Activated CD8-positive, alpha-beta T cell treated with anti-CD3 and anti-CD28 coated beads for 36 hours (primary cell): ENCODE results near the gene NCF2. TPM values are rescaled to one million over a fixed set of nuclear protein-coding genes. Genes with fewer than 3 reads are reported as not detected.

Source experiments
- ATAC-seq: fragments of 200-7000 bp; cut with Tn5 transposase; one replicate; pipeline ENCODE4 v1.10.0; 2021; ENCODE audit warnings: mild to moderate bottlenecking, moderate library complexity
- CTCF ChIA-PET: fragments of 350-600 bp; sonication (Branson Sonifier 250); formaldehyde crosslinking; loops from one replicate; lab custom pipeline; 2021; ENCODE audit warnings: antibody characterized with exemption; lab: Charles Lee
- POLR2A ChIA-PET: fragments of 350-600 bp; sonication (Branson Sonifier 250); formaldehyde crosslinking; loops from one replicate; lab custom pipeline; 2021; ENCODE audit warnings: antibody characterized with exemption; lab: Charles Lee
- DNase-seq: peaks from one replicate; pipeline ENCODE4 v3.0.0-alpha.2; 2020
- H3K27ac Mint-ChIP-seq: one replicate; pipeline ENCODE4 v1.8.0; 2021; ENCODE audit warnings: mild to moderate bottlenecking, mixed read lengths
- H3K27me3 Mint-ChIP-seq: one replicate; pipeline ENCODE4 v1.8.0; 2021; ENCODE audit warnings: mixed read lengths
- H3K36me3 Mint-ChIP-seq: one replicate; pipeline ENCODE4 v1.8.0; 2021; ENCODE audit warnings: low read depth, mixed read lengths
- H3K4me1 Mint-ChIP-seq: one replicate; pipeline ENCODE4 v1.8.0; 2021; ENCODE audit warnings: low read depth, mixed read lengths
- H3K4me3 Mint-ChIP-seq: one replicate; pipeline ENCODE4 v1.8.0; 2021; ENCODE audit warnings: mild to moderate bottlenecking, moderate library complexity, mixed read lengths
- H3K9me3 Mint-ChIP-seq: one replicate; pipeline ENCODE4 v1.8.0; 2021; ENCODE audit warnings: mixed read lengths
- intact Hi-C: fragments of 100-400 bp; cut with micrococcal nuclease; formaldehyde crosslinking; loops from one replicate; pipeline ENCODE4 v1.10.0; 2022
- total RNA-seq, 2 experiments: library from RNA; stranded (reverse); gene quantifications; one replicate each; pipeline ENCODE4 v1.2.3, GENCODE V29; 2021
- TF ChIP-seq, protein P1 (sequence below): fragments of 200-600 bp; IDR thresholded peaks from one replicate; pipeline ENCODE4 v1.8.0; 2022; ENCODE audit warnings: antibody characterized with exemption, mild to moderate bottlenecking

NCF2 gene
- total RNA-seq, 2 experiments from 2014 or later: 4.2 to 4.7 TPM

DNA sequence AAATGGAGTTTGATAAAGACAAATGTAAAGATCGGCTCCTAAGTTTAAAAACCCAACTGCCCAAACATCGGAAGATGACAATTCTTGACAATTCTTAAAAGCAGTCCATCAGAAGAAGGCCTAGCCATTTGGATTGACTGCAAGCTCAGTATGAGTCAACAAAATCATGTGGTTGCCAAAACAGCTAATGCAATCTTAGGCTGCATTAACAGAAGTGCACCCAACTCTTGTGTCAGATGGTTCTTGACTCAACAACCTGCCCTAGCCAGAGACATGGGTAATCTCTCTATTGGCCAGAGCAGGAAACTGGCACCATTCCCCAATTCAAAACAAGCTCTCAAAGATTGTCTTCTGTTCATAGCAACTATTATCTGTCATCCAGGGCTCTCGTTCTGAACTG lies 9.9 kb upstream of the NCF2 start:
- Mint-ChIP-seq H3K27ac (no peak overlapping the region), H3K9me3 (no peaks in the 10 kb centered on the region), H3K4me3 (no peak overlapping the region), H3K4me1 (peaks cover 12% of the 10 kb centered on the region), H3K36me3 (no peaks in the 10 kb centered on the region), H3K27me3 (no peaks in the 10 kb centered on the region)
- TF ChIP-seq, protein P1, sequence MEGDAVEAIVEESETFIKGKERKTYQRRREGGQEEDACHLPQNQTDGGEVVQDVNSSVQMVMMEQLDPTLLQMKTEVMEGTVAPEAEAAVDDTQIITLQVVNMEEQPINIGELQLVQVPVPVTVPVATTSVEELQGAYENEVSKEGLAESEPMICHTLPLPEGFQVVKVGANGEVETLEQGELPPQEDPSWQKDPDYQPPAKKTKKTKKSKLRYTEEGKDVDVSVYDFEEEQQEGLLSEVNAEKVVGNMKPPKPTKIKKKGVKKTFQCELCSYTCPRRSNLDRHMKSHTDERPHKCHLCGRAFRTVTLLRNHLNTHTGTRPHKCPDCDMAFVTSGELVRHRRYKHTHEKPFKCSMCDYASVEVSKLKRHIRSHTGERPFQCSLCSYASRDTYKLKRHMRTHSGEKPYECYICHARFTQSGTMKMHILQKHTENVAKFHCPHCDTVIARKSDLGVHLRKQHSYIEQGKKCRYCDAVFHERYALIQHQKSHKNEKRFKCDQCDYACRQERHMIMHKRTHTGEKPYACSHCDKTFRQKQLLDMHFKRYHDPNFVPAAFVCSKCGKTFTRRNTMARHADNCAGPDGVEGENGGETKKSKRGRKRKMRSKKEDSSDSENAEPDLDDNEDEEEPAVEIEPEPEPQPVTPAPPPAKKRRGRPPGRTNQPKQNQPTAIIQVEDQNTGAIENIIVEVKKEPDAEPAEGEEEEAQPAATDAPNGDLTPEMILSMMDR: no peak
- ChIA-PET CTCF (interaction anchor here (1.0 to 1.8 kb wide), 2 partner anchors 22 to 34 kb away, joined by 3 to 5 read pairs; no protein-coding TSS in a partner anchor), POLR2A (no interaction called here)
- ATAC-seq: no peak
- intact Hi-C loops: no loop called here
- no peak for DNase-seq

GRCh38 chr1:183598386-183598785 lies 8.1 kb upstream of the NCF2 start:
- no peak for DNase-seq
- ChIA-PET POLR2A (no interaction called here), CTCF (interaction anchor here (1.0 to 1.8 kb wide), 5 partner anchors 21 to 86 kb away, joined by 3 to 7 read pairs (median 4); no protein-coding TSS in a partner anchor)
- intact Hi-C loops: no loop called here
- Mint-ChIP-seq H3K27me3 (peaks cover 2% of the 10 kb centered on the region), H3K9me3 (no peaks in the 10 kb centered on the region), H3K27ac (no peak overlapping the region), H3K36me3 (no peaks in the 10 kb centered on the region), H3K4me3 (no peak overlapping the region), H3K4me1 (peaks cover 10% of the 10 kb centered on the region)
- ATAC-seq: peak; percentile 67
- TF ChIP-seq, protein P1: no peak

DNA sequence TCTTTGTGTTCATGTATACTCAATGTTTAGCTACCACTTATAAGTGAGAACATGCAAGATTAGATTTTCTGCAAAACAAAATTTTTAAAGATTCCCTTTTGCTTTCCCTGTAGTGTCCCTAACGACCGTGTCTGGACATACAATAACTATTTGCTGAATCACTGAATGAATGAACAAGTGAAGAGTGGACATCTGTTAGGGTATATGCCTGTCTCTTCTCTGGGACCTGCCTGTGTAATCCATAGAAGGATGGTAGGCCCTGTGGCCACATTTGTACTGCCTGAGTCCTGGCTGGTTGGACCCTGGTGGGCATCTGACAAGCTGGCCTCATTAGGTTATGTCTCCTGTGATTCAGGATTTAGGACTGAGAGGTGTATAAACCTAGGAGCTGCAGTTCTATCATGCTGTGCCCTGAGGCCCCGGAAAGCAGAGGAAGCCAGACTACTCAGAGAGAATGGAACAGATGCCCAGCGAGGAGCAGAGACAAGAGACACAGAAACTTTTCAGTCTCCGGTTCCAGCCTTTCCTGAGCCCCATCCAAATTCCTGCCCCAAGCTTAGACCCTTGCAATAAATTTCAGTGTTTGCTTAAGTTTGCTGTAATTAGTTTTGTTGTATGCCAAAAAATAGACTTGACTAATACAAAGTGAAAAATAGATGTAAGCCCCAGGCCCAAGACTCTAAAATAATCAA lies 7.5 kb upstream of the NCF2 start:
- Mint-ChIP-seq H3K36me3 (no peaks in the 10 kb centered on the region), H3K4me3 (no peak overlapping the region), H3K9me3 (no peaks in the 10 kb centered on the region), H3K27ac (no peak overlapping the region), H3K27me3 (peaks cover 2% of the 10 kb centered on the region), H3K4me1 (peaks cover 15% of the 10 kb centered on the region)
- POLR2A ChIA-PET: no interaction called here
- CTCF ChIA-PET: interaction anchor here (1.0 to 1.7 kb wide), 2 partner anchors 21 to 58 kb away, joined by 3 to 7 read pairs; no protein-coding TSS in a partner anchor
- no peak for DNase-seq
- intact Hi-C loops: no loop called here
- TF ChIP-seq, protein P1: no peak
- ATAC-seq: no peak

DNA sequence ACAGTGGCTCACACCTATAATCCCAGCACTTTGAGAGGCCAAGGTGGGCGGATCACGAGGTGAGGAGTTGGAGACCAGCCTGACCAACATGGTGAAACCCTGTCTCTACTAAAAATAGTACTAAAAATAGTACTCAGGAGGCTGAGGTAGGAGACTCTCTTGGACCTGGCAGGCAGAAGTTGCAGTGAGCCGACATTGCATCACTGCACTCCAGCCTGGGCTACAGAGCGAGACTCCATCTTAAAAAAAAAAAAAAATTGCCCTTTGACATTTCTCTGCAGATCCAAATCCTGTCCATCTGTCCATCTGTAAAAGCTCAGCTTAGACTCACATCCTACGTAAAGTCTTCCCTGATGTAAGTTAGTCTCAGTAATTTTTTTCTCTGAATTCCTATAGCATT lies 6.2 kb upstream of the NCF2 start:
- Mint-ChIP-seq H3K4me1 (peaks cover 23% of the 10 kb centered on the region), H3K36me3 (no peaks in the 10 kb centered on the region), H3K27me3 (peaks cover 2% of the 10 kb centered on the region), H3K4me3 (no peak overlapping the region), H3K27ac (no peak overlapping the region), H3K9me3 (no peaks in the 10 kb centered on the region)
- DNase-seq (no peak), ATAC-seq (no peak)
- POLR2A ChIA-PET: no interaction called here
- TF ChIP-seq, protein P1: no peak
- intact Hi-C loops: no loop called here
- CTCF ChIA-PET: no interaction called here

DNA sequence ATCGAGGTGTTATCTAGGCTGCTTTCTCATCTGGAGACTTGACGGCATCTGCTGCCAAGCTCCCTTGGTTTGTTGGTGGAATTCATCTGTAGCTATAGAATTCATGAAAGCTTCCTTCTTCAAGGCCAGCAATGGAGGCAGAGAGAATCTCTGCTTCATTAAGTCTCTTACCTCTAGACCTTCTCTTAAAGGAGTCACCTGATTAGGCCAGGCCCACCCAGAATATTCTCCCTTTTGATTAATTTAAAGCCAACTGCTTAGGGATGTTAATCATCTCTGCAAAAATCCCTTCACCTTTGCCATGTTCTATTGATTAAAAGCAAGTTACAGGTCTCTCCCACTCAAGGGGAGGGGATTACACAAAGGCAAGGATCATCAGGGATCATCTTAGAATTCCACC lies 5.3 kb upstream of the NCF2 start:
- TF ChIP-seq, protein P1: no peak
- intact Hi-C loops: no loop called here
- H3K4me3 Mint-ChIP-seq: no peak overlapping the region
- no peaks in the 10 kb centered on the region for H3K36me3 Mint-ChIP-seq
- H3K27me3 Mint-ChIP-seq: peaks cover 2% of the 10 kb centered on the region
- CTCF ChIA-PET: no interaction called here
- peaks cover 31% of the 10 kb centered on the region for H3K4me1 Mint-ChIP-seq
- no peak for ATAC-seq
- no peak overlapping the region for H3K27ac Mint-ChIP-seq
- no peaks in the 10 kb centered on the region for H3K9me3 Mint-ChIP-seq
- DNase-seq: no peak
- POLR2A ChIA-PET: no interaction called here
